ENCODE measurements around the gene MXD1. TPM values are rescaled to one million over a fixed set of nuclear protein-coding genes. Genes with fewer than 3 reads are reported as not detected.

Gene MXD1
- total RNA-seq, 6 donors from 2014 or later: 16.3 to 94.3 (median 33.8) TPM

GRCh38 chr2:69955029-69955428 lies 40.1 kb downstream of the MXD1 start:
- no peak for TF ChIP-seq POLR2AphosphoS5 (IDR thresholded peaks at IDR 0.05)
- no peak for TF ChIP-seq EP300 (IDR thresholded peaks at IDR 0.05)
- DNase-seq (no peak), ATAC-seq (ENCODE audit: low FRiP score in 2 of 2) (no peak)
- no peaks in the 10 kb centered on the region for H3K4me1 ChIP-seq
- H3K27ac ChIP-seq: no peak overlapping the region
- no peaks in the 10 kb centered on the region for H3K36me3 ChIP-seq
- H3K9me3 ChIP-seq: no peaks in the 10 kb centered on the region
- H3K27me3 ChIP-seq: no peaks in the 10 kb centered on the region
- 82 to 88% methylated on average over 8 to 11 of the region's 11 CpGs for WGBS, 2 donors
- H3K4me3 ChIP-seq: no peak overlapping the region

- Histone ChIP-seq H3K9me3 (no peaks in the 10 kb centered on the region), H3K36me3 (no peaks in the 10 kb centered on the region), H3K4me3 (no peak overlapping the region), H3K27ac (no peak overlapping the region), H3K27me3 (no peaks in the 10 kb centered on the region), H3K4me1 (no peaks in the 10 kb centered on the region)
- DNase-seq: no peak
- TF ChIP-seq POLR2A (IDR thresholded peaks at IDR 0.05) (no peak), CTCF (IDR thresholded peaks at IDR 0.05) (no peak)
- WGBS, 2 donors: 89 to 91% methylated on average over 6 of the region's 6 CpGs
- no peak for ATAC-seq (ENCODE audit: low FRiP score in 2 of 2)
Measured at GRCh38 chr2:69956475-69956979, 41.6 kb downstream of the MXD1 start.

- TF ChIP-seq CTCF (IDR thresholded peaks at IDR 0.05) (no peak), POLR2A (IDR thresholded peaks at IDR 0.05) (no peak)
- no peak for DNase-seq
- Histone ChIP-seq H3K27ac (no peak overlapping the region), H3K4me3 (no peak overlapping the region), H3K4me1 (no peaks in the 10 kb centered on the region), H3K27me3 (no peaks in the 10 kb centered on the region), H3K36me3 (no peaks in the 10 kb centered on the region), H3K9me3 (no peaks in the 10 kb centered on the region)
- no peak for ATAC-seq (ENCODE audit: low FRiP score in 2 of 2)
- WGBS, 2 donors: 55 to 65% methylated on average over 5 to 8 of the region's 8 CpGs
Measured at GRCh38 chr2:69957965-69958364, 43.1 kb downstream of the MXD1 start.

GRCh38 chr2:69958480-69958879 lies 43.6 kb downstream of the MXD1 start:
- H3K27me3 ChIP-seq: no peaks in the 10 kb centered on the region
- ATAC-seq (ENCODE audit: low FRiP score in 2 of 2) (no peak), DNase-seq (no peak)
- 73 to 79% methylated on average over 6 of the region's 6 CpGs for WGBS, 2 donors
- TF ChIP-seq EP300 (IDR thresholded peaks at IDR 0.05) (no peak), POLR2A (IDR thresholded peaks at IDR 0.05) (no peak), POLR2AphosphoS5 (IDR thresholded peaks at IDR 0.05) (no peak), CTCF (IDR thresholded peaks at IDR 0.05) (no peak)
- H3K9me3 ChIP-seq: no peaks in the 10 kb centered on the region
- no peak overlapping the region for H3K4me3 ChIP-seq
- no peaks in the 10 kb centered on the region for H3K4me1 ChIP-seq
- no peaks in the 10 kb centered on the region for H3K36me3 ChIP-seq
- no peak overlapping the region for H3K27ac ChIP-seq

- H3K27ac ChIP-seq: no peak overlapping the region
- no peak overlapping the region for H3K4me3 ChIP-seq
- ATAC-seq (ENCODE audit: low FRiP score in 2 of 2): no peak
- no peak for TF ChIP-seq POLR2A (IDR thresholded peaks at IDR 0.05)
- TF ChIP-seq CTCF (IDR thresholded peaks at IDR 0.05): no peak
- no peak for TF ChIP-seq EP300 (IDR thresholded peaks at IDR 0.05)
- no peak for TF ChIP-seq POLR2AphosphoS5 (IDR thresholded peaks at IDR 0.05)
- 83 to 89% methylated on average over 5 of the region's 5 CpGs for WGBS, 2 donors
- no peaks in the 10 kb centered on the region for H3K9me3 ChIP-seq
- no peak for DNase-seq
- H3K36me3 ChIP-seq: no peaks in the 10 kb centered on the region
- H3K4me1 ChIP-seq: no peaks in the 10 kb centered on the region
- no peaks in the 10 kb centered on the region for H3K27me3 ChIP-seq
Measured at GRCh38 chr2:69959425-69959824, 44.5 kb downstream of the MXD1 start.

Data from upper lobe of left lung (tissue), 6 donors.